Caco-2 (cell line): ENCODE data around the gene BBOX1. TPM values are rescaled to one million over a fixed set of nuclear protein-coding genes. Genes with fewer than 3 reads are reported as not detected.

Source experiments
- BruUV-seq: library from RNA; stranded (reverse); fragments of 400-500 nt; replicated peaks from 2 replicates; lab custom pipeline; 2021; lab: Mats Ljungman, UMichigan
- CTCF ChIA-PET: fragments of 300-600 bp; sonication (Branson Sonifier 250); formaldehyde crosslinking; loops from one replicate; lab custom pipeline; 2022; ENCODE audit warnings: antibody characterized with exemption; lab: Charles Lee
- POLR2A ChIA-PET: fragments of 300-600 bp; sonication (Branson Sonifier 250); formaldehyde crosslinking; loops from one replicate; lab custom pipeline; 2022; ENCODE audit warnings: antibody characterized with exemption; lab: Charles Lee
- DNase-seq, 2 experiments: peaks; one replicate each; pipeline versions ENCODE4 v3.0.0 to v3.0.0-alpha.2; 2020 to 2022
- H3K27me3 ChIP-seq: replicated peaks from 2 replicates; pipeline ENCODE4 v1.6.0; 2011; ENCODE audit warnings: low read length; ENCODE audit not compliant: control insufficient read depth, insufficient read depth
- H3K36me3 ChIP-seq: 2 replicates; pipeline ENCODE4 v1.5.1; 2011; ENCODE audit warnings: low read length; ENCODE audit not compliant: control insufficient read depth, insufficient read depth
- H3K4me1 ChIP-seq: fragments of 250-450 bp; sonication (Bioruptor Pico); 2 replicates; pipeline ENCODE4 v1.5.1; 2020; ENCODE audit warnings: mild to moderate bottlenecking
- H3K4me3 ChIP-seq: 2 replicates; pipeline ENCODE4 v1.5.1; 2011; ENCODE audit warnings: low read depth, mild to moderate bottlenecking, control low read depth, low read length
- H3K9me3 ChIP-seq: fragments of 250-450 bp; sonication (Bioruptor Pico); 2 replicates; pipeline ENCODE4 v1.5.1; 2020; ENCODE audit warnings: mild to moderate bottlenecking, moderate library complexity
- H3K27ac Mint-ChIP-seq: one replicate; pipeline ENCODE4 v1.8.0; 2022; ENCODE audit warnings: mixed read lengths; ENCODE audit not compliant: unreplicated experiment
- H3K27me3 Mint-ChIP-seq: one replicate; pipeline ENCODE4 v1.8.0; 2022; ENCODE audit warnings: mixed read lengths; ENCODE audit not compliant: insufficient read depth, unreplicated experiment
- H3K36me3 Mint-ChIP-seq: one replicate; pipeline ENCODE4 v1.8.0; 2022; ENCODE audit warnings: mild to moderate bottlenecking, mixed read lengths; ENCODE audit not compliant: insufficient read depth, unreplicated experiment
- H3K4me1 Mint-ChIP-seq: one replicate; pipeline ENCODE4 v1.8.0; 2022; ENCODE audit warnings: low read depth, mixed read lengths; ENCODE audit not compliant: unreplicated experiment
- H3K4me3 Mint-ChIP-seq: one replicate; pipeline ENCODE4 v1.8.0; 2022; ENCODE audit warnings: mild to moderate bottlenecking, moderate library complexity, mixed read lengths; ENCODE audit not compliant: unreplicated experiment
- H3K9me3 Mint-ChIP-seq: one replicate; pipeline ENCODE4 v1.8.0; 2022; ENCODE audit warnings: mixed read lengths; ENCODE audit not compliant: unreplicated experiment
- CTCF ChIP-seq, 2 experiments: fragments of 200-600 bp in 1 of 2; IDR thresholded peaks; 1 replicate in 1 of 2; 2 replicates in 1 of 2; pipeline versions ENCODE4 v1.5.1 to v1.8.0; 2011 to 2022; ENCODE audit warnings: antibody characterized with exemption in 1 of 2, control low read depth in 1 of 2, inconsistent platforms in 1 of 2, low read depth in 1 of 2, low read length in 1 of 2, mild to moderate bottlenecking in 1 of 2, moderate library complexity in 1 of 2; ENCODE audit not compliant: insufficient read depth in 1 of 2, severe bottlenecking in 1 of 2, unreplicated experiment in 1 of 2
- intact Hi-C: fragments of 100-400 bp; cut with micrococcal nuclease; formaldehyde crosslinking; loops from one replicate; pipeline ENCODE4 v1.10.0; 2022; ENCODE audit not compliant: unreplicated experiment
- total RNA-seq: library from RNA; stranded (reverse); gene quantifications from 2 replicates; pipeline ENCODE4 v1.2.3, GENCODE V29; 2022

Gene BBOX1
- total RNA-seq, 1 experiment from 2014 or later: not detected

- Histone ChIP-seq H3K9me3 (no peaks in the 10 kb centered on the region), H3K4me1 (no peaks in the 10 kb centered on the region), H3K4me3 (no peak overlapping the region), H3K27me3 (no peaks in the 10 kb centered on the region), H3K36me3 (no peaks in the 10 kb centered on the region)
- H3K27ac Mint-ChIP-seq: no peak overlapping the region
- CTCF ChIA-PET: no interaction called here
- H3K36me3 Mint-ChIP-seq: no peaks in the 10 kb centered on the region
- POLR2A ChIA-PET: no interaction called here
- no peak for TF ChIP-seq CTCF (IDR thresholded peaks at IDR 0.05; ENCODE audit: insufficient read depth in 1 of 2, low read depth in 1 of 2, low read length in 1 of 2, severe bottlenecking in 1 of 2, unreplicated experiment in 1 of 2)
- no peak overlapping the region for H3K4me3 Mint-ChIP-seq
- intact Hi-C loops: no loop called here
- no TSS peak for BruUV-seq
- no peaks in the 10 kb centered on the region for H3K4me1 Mint-ChIP-seq
- H3K27me3 Mint-ChIP-seq: no peaks in the 10 kb centered on the region
- peaks cover 2% of the 10 kb centered on the region for H3K9me3 Mint-ChIP-seq
- no peak for DNase-seq
These were observed 107.3 kb downstream of the BBOX1 start for GRCh38 chr11:27147916-27148315.

GRCh38 chr11:27148506-27148905 lies 107.9 kb downstream of the BBOX1 start:
- H3K27me3 Mint-ChIP-seq: no peaks in the 10 kb centered on the region
- Histone ChIP-seq H3K4me3 (no peak overlapping the region), H3K27me3 (no peaks in the 10 kb centered on the region), H3K36me3 (no peaks in the 10 kb centered on the region), H3K9me3 (no peaks in the 10 kb centered on the region), H3K4me1 (no peaks in the 10 kb centered on the region)
- BruUV-seq: no TSS peak
- DNase-seq: no peak
- no peaks in the 10 kb centered on the region for H3K4me1 Mint-ChIP-seq
- no peak for TF ChIP-seq CTCF (IDR thresholded peaks at IDR 0.05; ENCODE audit: insufficient read depth in 1 of 2, low read depth in 1 of 2, low read length in 1 of 2, severe bottlenecking in 1 of 2, unreplicated experiment in 1 of 2)
- H3K27ac Mint-ChIP-seq: no peak overlapping the region
- H3K9me3 Mint-ChIP-seq: no peaks in the 10 kb centered on the region
- H3K36me3 Mint-ChIP-seq: no peaks in the 10 kb centered on the region
- intact Hi-C loops: no loop called here
- ChIA-PET POLR2A (no interaction called here), CTCF (no interaction called here)
- no peak overlapping the region for H3K4me3 Mint-ChIP-seq

GRCh38 chr11:27150098-27150497 lies 109.5 kb downstream of the BBOX1 start:
- intact Hi-C loops: no loop called here
- TF ChIP-seq CTCF (IDR thresholded peaks at IDR 0.05; ENCODE audit: insufficient read depth in 1 of 2, low read depth in 1 of 2, low read length in 1 of 2, severe bottlenecking in 1 of 2, unreplicated experiment in 1 of 2): no peak
- Mint-ChIP-seq H3K27me3 (no peaks in the 10 kb centered on the region), H3K27ac (no peak overlapping the region), H3K4me1 (no peaks in the 10 kb centered on the region), H3K36me3 (no peaks in the 10 kb centered on the region), H3K9me3 (no peaks in the 10 kb centered on the region), H3K4me3 (no peak overlapping the region)
- Histone ChIP-seq H3K4me1 (no peaks in the 10 kb centered on the region), H3K27me3 (no peaks in the 10 kb centered on the region), H3K4me3 (no peak overlapping the region), H3K36me3 (no peaks in the 10 kb centered on the region), H3K9me3 (no peaks in the 10 kb centered on the region)
- BruUV-seq: no TSS peak
- no peak for DNase-seq
- ChIA-PET POLR2A (no interaction called here), CTCF (no interaction called here)
